ENCODE measurements around the gene NR2F2. TPM values are rescaled to one million over a fixed set of nuclear protein-coding genes. Genes with fewer than 3 reads are reported as not detected.

Gene NR2F2
- total and polyA plus RNA-seq, 4 donors: 15.0 to 73.5 (median 35.4) TPM

GRCh38 chr15:96320703-96321638, 9.5 kb upstream of the NR2F2 start:
- Histone ChIP-seq H3K27me3 (ENCODE audit: control insufficient read depth in 3 of 3, insufficient read depth in 3 of 3, low read length in 2 of 3) (peaks cover 3 to 5% (median 3%) of the 10 kb centered on the region in 3 donors), H3K27ac (ENCODE audit: low read depth in 1 of 2, low read length in 1 of 2) (peak overlapping the region; percentile 48 to 86), H3K9me3 (ENCODE audit: control insufficient read depth in 4 of 4, insufficient read depth in 3 of 4, low read length in 3 of 4) (no peaks in the 10 kb centered on the region), H3K36me3 (ENCODE audit: control insufficient read depth in 4 of 4, insufficient read depth in 4 of 4, low read length in 4 of 4) (no peaks in the 10 kb centered on the region), H3K9ac (ENCODE audit: insufficient read depth in 1 of 2, low read length in 2 of 2) (peak overlapping the region; percentile 21 to 94), H3K4me1 (ENCODE audit: control insufficient read depth in 5 of 5, insufficient read depth in 5 of 5, low read length in 5 of 5) (peaks cover 0 to 57% (median 4%) of the 10 kb centered on the region in 5 donors), H3K4me3 (peak overlapping the region; percentile 34)
- DNase-seq (peak; percentile 59 to 87 (median 86)), ATAC-seq (ENCODE audit: insufficient read depth, low FRiP score) (no peak)
- 10 to 22% methylated on average over 28 of the region's 28 CpGs for WGBS, 2 donors
- TF ChIP-seq CTCF (IDR thresholded peaks at IDR 0.05; ENCODE audit: control extremely low read depth, extremely low read depth): no peak

GRCh38 chr15:96321639-96322535, 8.6 kb upstream of the NR2F2 start:
- H3K27ac ChIP-seq (ENCODE audit: low read depth in 1 of 2, low read length in 1 of 2): peak overlapping the region; percentile 48 to 86
- peak; percentile 23 for ATAC-seq (ENCODE audit: insufficient read depth, low FRiP score)
- DNase-seq: peak in 2 of 3 donors; percentile 65 to 82
- H3K9ac ChIP-seq (ENCODE audit: insufficient read depth in 1 of 2, low read length in 2 of 2): peak overlapping the region; percentile 42 to 94
- peaks cover 3 to 5% (median 3%) of the 10 kb centered on the region in 3 donors for H3K27me3 ChIP-seq (ENCODE audit: control insufficient read depth in 3 of 3, insufficient read depth in 3 of 3, low read length in 2 of 3)
- peaks cover 0 to 52% (median 4%) of the 10 kb centered on the region in 5 donors for H3K4me1 ChIP-seq (ENCODE audit: control insufficient read depth in 5 of 5, insufficient read depth in 5 of 5, low read length in 5 of 5)
- no peaks in the 10 kb centered on the region for H3K9me3 ChIP-seq (ENCODE audit: control insufficient read depth in 4 of 4, insufficient read depth in 3 of 4, low read length in 3 of 4)
- H3K4me3 ChIP-seq: peak overlapping the region; percentile 34
- no peak for TF ChIP-seq CTCF (IDR thresholded peaks at IDR 0.05; ENCODE audit: control extremely low read depth, extremely low read depth)
- H3K36me3 ChIP-seq (ENCODE audit: control insufficient read depth in 4 of 4, insufficient read depth in 4 of 4, low read length in 4 of 4): no peaks in the 10 kb centered on the region
- 3 to 4% methylated on average over 55 to 64 of the region's 64 CpGs for WGBS, 2 donors

- Histone ChIP-seq H3K9me3 (ENCODE audit: control insufficient read depth in 4 of 4, insufficient read depth in 3 of 4, low read length in 3 of 4) (no peaks in the 10 kb centered on the region), H3K27me3 (ENCODE audit: control insufficient read depth in 3 of 3, insufficient read depth in 3 of 3, low read length in 2 of 3) (peaks cover 3 to 5% (median 3%) of the 10 kb centered on the region in 3 donors), H3K4me3 (peak overlapping the region; percentile 34), H3K27ac (ENCODE audit: low read depth in 1 of 2, low read length in 1 of 2) (peak overlapping the region; percentile 52 to 86), H3K9ac (ENCODE audit: insufficient read depth in 1 of 2, low read length in 2 of 2) (peak overlapping the region; percentile 42 to 94), H3K4me1 (ENCODE audit: control insufficient read depth in 5 of 5, insufficient read depth in 5 of 5, low read length in 5 of 5) (peaks cover 0 to 48% (median 4%) of the 10 kb centered on the region in 5 donors), H3K36me3 (ENCODE audit: control insufficient read depth in 4 of 4, insufficient read depth in 4 of 4, low read length in 4 of 4) (no peaks in the 10 kb centered on the region)
- TF ChIP-seq CTCF (IDR thresholded peaks at IDR 0.05; ENCODE audit: control extremely low read depth, extremely low read depth): no peak
- ATAC-seq (ENCODE audit: insufficient read depth, low FRiP score) (no peak), DNase-seq (peak; percentile 41 to 74 (median 61))
- 11 to 29% methylated on average over 66 of the region's 66 CpGs for WGBS, 2 donors
These were observed 7.8 kb upstream of the NR2F2 start for GRCh38 chr15:96322536-96323318.
